ENCODE results near the gene MORC4. TPM values are rescaled to one million over a fixed set of nuclear protein-coding genes. Genes with fewer than 3 reads are reported as not detected.

Gene MORC4
- total RNA-seq, 1 experiment from 2014 or later: 14.4 TPM

DNA sequence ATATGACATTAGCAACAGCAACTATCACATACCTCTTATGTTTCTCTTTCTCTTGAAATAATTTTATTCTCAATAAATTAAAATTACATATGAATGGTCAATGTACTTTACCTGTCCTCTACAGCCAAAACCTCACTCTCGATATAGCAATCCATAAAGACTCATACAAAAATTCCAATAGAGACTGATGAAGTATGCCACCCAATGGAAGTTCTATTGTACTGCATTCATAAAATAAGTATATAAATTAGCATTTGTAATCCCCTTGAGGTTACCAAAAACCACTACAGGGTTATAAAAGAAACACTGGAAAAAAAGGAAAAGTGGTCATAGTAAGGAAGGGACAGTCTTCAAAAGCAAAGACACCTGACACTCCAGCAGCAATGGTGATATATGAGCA lies 47.0 kb downstream of the MORC4 start:
- DNase-seq (ENCODE audit: low read depth): peak; percentile 16

DNA sequence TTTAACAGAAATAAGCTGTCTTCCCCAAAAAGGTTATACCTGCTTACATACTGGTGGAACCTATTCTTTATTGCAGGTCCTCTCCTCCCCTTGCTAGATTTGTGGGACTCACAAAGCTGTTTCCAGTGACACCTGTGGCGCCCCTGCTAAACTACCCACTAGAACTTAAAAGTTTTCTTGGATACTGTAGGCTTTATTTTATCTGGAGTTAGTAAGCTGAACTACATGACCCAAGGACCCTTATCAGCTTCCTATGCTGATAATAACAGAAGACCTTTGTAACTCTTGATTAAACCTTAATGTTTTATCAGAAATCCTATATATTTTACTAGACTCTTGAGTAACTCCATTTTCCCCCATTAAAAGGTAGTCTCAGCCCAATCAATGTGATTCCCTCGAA lies 47.5 kb downstream of the MORC4 start:
- no peak for DNase-seq (ENCODE audit: low read depth)

DNA sequence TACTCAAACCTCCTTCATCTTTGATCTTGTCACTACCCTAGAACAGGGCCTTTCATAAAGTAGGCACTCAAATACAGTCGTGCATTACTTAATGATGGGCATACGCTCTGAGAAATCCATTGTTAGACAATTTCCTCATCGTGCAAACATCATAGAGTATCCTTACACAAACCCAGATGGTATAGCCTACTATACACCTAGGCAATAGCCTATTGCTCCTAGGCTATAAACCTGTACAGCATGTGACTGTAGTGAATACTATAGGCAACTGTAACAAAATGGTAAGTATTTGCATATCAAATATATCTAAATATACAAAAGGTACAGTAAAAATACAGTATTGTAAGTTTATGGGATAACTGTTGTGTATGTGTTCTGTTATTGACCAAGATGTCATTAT lies 47.9 kb downstream of the MORC4 start:
- DNase-seq (ENCODE audit: low read depth): no peak

GRCh38 chrX:106951230-106951629 lies 48.8 kb downstream of the MORC4 start:
- DNase-seq (ENCODE audit: low read depth): no peak

DNA sequence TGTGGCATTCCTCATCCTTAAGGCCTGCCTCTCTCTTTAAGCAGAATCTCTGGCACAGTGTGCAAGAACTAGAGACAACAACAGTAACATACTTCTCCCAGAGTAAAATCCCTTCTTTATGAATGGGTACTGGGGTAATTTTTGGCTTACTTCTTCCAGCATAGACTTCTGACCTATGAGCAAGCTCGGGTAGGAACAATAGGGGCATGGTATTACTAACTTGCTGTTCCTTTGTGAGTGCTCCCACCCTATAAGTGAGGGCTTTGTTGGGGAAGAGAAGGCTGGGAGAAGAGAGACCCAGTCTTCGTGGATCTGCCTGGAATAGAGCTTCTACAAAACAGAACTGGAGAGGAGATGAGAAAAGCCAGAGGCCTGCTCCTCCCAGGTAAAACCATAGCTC lies 49.6 kb downstream of the MORC4 start:
- no peak for DNase-seq (ENCODE audit: low read depth)

DNA sequence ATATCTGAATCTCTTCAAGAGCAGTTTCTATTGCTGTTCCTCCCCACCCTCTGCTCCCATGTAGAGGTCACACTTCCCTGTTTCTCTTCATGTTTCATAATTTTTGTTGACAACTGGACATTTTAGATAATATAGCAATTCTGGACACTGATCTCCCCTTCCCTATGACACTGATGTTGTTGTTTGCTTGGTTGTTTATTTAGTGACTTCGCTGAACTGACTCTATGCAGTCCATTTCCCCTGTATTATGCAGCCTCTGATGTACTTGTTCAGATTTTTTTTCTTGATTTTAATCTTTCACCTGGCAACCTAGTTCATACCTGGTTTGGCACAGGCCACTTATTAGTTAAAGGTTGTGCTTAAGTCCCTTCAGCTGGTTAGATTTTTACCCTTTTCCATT lies 50.6 kb downstream of the MORC4 start:
- no peak for DNase-seq (ENCODE audit: low read depth)

DNA sequence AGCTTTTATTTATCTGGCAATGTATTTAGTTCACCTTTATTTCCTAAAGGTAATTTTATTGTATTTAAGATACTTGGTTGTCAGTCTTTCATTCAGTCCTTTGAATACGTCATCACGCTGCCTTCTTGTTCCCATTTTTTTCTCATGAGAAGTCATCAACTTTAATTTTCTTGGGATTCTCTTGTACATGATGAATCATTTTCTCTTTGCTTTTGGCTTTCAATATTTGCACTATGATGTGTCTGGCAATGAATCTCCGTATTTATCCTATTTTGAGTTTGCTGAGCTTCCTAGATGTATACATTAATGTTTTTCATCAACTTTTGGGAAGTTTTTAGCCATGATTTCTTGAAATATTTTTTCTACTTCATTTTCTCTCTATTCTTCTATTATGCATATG lies 51.4 kb downstream of the MORC4 start:
- DNase-seq (ENCODE audit: low read depth): peak; percentile 16

DNA sequence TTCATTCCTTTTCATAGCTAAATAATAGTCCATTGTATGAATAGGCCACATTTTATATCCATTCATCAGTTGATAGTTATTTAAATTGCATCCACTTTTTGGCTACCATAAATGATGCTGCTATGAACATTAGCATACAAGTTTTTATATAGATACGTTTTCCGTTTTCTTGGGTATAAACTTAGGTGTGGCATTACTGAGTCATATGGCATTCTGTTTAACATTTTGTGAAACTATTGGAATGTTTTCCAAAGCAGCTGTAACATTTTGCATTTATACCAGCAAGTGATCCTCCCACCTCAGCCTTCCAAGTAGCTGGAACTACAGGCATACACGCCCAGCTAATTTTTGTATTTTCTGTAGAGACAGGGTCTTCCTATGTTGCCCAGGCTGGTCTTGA lies 53.5 kb downstream of the MORC4 start:
- no peak for DNase-seq (ENCODE audit: low read depth)

DNA sequence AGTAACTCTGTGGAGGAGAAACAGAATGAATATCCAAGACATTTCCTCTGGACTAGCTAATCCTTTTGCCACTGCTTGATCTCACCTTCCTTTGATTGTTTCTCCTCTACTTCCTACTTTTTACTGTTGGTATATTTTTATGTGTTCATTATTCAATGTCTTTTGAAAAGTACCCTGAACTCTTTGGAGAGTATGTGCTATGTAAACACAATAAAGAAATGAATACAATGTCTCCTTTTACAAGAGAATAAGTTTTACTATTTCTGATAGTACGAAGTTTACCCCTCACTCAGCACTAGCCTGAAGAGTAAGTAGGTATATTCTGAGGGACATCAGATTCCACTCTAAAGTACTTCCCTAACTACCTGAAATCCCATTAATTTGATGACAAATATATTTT lies 59.9 kb downstream of the MORC4 start:
- DNase-seq (ENCODE audit: low read depth): no peak

GRCh38 chrX:106939566-106939965 lies 60.4 kb downstream of the MORC4 start:
- DNase-seq (ENCODE audit: low read depth): no peak

GRCh38 chrX:106936246-106936645 lies 63.8 kb downstream of the MORC4 start:
- no peak for DNase-seq (ENCODE audit: low read depth)

DNA sequence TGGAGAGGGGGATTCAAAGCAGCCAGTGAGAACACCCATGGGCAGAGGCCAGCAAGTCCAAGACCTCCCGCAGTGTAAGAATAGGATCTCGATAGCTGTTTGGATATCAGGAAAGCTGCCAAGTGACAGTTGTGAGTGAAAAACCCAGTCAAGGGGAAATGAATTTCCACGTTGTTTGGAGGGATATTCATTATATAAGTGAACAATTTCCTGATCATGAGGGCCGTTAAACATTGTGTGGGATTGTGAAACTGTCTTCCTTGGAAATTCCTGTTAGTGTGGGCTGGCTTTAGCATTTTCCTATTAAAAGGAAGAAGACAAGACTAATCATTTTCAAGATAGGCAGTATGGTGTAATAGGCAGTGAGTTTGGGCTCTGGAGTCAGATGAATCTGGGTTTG lies 64.8 kb downstream of the MORC4 start:
- DNase-seq (ENCODE audit: low read depth): no peak

DNA sequence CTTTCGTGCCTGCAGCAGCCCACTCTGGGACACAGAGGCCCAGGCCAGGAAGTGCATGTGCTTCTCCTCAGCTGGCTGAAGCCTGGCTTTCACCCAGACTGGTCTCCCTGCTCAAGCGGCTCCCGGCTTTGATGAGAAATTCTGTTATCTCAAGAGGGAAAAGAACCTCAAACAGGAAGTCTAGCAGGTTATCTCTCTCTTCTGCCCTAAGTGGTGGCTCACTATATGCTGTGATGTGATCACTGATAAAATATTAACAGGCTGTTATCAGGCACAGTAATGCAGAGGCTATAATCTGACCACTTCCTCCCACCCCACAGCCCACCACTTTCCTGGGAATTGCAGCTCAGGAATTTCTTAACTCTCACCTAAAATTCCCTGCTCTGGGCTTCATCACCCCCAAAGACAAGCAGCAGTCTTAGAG lies 66.5 kb downstream of the MORC4 start:
- peak; percentile 18 for DNase-seq (ENCODE audit: low read depth)

DNA sequence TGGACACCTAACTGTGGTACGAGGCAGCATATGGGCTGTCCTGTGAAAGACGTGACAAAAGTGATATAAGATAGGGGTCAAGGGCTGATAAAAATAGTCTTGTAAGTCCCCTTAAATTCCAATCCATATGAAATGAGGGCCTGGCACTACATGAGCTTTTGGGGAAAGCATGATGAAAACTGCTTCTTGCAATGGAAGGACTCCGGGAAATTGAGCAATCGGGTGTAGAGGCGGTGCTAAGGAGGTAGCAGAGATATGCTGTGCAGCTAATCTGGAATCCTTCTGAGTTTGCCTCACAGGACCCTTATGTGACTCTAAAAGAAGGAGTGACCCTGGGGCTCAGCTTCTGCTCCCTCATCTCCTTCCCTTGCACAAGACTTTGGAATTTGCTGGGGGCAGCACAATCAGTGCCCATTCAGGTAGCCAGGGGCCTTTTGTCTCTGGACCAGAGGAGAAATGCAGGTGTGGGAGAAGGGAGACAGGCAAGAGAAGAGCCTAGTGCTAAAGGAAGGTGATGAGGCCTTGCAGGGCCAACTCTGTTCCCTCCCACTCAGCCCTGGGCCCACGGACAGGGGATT lies 67.0 kb downstream of the MORC4 start:
- no peak for DNase-seq (ENCODE audit: low read depth)

- DNase-seq (ENCODE audit: low read depth): peak; percentile 4
Observed at GRCh38 chrX:106932492-106932923, 67.5 kb downstream of the MORC4 start.

DNA sequence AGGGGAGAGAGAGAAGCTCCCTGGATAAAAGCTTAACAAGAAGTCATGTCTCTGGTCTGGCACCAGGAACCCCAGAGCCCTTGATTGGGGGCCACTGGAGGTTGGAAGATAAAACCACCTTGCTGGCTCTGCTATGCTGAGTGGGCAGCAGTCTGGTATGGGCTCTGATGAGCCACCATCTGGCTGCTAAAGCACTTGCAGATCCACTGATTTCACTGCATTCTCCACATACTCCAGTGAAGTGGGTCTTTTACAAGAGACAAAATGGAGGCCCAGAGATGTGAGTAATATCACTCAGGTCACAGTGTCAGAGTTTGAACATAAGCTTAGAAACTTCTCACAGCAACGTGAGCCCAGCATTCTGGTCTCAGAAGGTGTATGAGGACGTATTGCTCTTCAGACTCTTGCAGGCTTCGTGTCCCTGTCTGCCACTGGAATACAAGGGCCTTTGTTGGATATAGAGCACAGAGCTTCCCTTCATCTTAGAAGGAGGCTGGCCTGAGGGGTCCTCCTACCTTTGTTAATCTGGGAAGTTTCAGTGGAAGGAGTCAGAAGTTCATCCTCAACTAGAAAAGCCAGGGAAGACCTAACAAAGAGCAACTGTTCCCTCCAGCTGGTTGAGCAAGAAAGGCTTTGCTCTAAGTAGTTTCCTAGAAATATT lies 68.1 kb downstream of the MORC4 start:
- DNase-seq (ENCODE audit: low read depth): no peak

GRCh38 chrX:106928227-106928626 lies 71.8 kb downstream of the MORC4 start:
- DNase-seq (ENCODE audit: low read depth): no peak

DNA sequence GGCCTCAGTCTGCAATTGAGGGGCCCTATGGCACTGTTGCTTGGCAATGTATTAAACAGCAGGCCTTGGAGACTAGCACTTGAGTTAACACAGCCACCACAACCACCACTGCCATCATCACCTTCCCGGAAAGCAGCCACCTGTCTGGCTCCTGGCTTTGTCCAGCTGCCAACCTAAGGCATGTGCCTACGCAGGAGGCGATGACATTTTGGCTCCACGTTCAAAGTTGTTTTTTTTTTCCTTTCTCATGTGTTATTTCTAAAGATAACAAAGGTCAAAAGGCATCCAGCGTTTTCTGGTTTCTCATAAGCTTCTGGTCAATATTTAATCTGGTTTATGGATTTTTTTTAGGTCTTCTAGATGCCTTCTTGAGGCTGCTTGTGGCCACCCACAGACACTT lies 72.3 kb downstream of the MORC4 start:
- no peak for DNase-seq (ENCODE audit: low read depth)

DNA sequence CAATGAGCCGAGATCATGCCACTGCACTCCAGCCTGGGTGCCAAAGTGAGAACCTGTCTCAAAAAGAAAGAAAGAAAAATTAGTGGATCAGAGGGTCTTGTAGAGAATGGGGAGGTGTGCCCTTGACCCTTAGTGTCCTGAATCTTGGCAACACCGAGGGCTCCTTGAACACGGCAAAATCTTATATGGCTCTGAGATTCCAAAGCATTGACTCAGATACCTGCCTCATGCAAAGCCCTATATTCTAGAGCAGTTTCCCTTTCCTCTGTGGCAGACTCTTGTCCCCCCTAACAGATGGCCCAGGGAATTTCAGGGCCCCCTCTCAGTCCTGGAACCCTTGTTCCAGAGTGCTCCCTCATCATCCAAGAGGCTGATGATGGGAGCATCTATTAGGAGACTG lies 73.0 kb downstream of the MORC4 start:
- peak; percentile 7 for DNase-seq (ENCODE audit: low read depth)

DNA sequence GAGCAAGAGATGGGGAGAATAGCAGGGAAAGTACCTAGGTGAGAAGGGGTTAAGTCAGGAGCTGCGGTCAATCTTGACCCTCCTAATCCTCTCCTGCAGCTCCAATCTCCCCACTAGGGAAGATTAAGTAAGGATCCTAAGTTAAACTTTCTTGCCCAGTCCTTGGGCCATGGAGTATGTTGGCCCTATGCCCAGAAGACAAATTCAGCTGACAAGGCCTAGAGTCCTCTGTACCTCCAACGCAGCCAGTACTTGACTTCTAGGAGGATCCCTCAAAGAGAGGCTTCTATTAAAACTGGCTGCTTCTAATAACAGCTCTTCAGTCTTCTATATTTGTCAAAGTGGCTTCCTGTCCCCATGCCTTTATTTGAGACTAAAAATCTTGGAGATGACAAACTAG lies 78.4 kb downstream of the MORC4 start:
- no peak for DNase-seq (ENCODE audit: low read depth)

DNA sequence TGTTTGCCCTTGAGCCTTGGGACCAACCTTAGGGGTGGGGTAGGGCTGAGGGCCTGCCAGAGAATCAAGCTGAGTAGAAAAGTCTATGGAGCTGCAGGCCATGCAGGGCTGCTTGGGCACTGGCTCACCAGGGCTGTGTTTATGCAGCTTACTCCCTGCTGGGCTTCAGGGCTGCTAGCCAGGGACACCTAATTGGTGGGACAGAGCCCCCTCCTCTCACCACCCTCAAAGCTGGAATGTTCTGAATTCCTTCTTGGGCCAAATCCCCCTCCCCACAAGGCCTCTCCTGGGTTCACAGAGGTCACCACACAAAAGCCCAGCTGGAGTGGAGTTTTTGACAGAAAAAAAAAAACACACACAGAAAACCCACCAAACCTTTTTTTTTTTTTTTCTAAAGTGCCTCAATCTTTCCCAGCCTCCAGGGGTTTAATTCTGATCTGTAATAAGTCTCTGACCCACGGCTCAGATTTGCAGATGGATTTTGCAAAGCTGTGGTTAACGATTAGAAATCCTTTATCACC lies 80.0 kb downstream of the MORC4 start, which contains the start of gene CLDN2:
CLDN2 (plus strand) TSS at position 471 of the 521 bp plus-strand sequence. CDS start 7,827 bp downstream, outside the sequence.
- DNase-seq (ENCODE audit: low read depth): no peak

DNA sequence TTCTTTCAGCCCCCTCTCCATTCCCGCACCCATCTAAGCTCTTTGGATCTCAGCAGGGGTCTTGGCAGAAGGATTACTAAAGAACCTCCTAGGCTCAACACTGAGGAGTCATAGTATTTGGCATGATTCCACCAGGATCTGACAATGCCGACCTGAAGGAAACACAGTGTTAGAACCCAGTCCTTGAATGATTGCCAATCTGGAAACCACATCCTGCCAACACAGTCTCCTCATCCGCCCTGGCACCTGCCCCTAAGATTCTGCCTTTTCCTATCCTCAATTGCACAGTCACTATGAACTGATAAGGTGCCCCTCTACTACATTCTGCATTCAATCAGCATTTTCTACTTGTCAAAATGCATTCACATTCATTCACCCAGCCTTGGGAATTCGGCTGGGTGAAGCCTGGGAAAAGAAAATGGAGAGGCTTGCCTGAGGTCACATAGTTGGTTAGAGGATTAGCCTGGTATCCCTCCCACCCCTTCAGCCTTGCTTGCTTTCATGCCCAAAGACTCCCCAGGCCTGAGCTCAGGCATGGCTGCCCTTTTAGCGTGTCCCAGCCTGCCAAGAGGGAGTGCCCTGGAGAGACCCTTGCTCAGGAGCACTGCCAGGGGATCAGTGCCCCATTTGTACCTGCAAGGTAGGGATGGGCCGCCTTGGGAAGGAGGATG lies 82.0 kb downstream of the MORC4 start:
- peak; percentile 95 for DNase-seq (ENCODE audit: low read depth)

- DNase-seq (ENCODE audit: low read depth): no peak
Observed at GRCh38 chrX:106912864-106913263, 87.1 kb downstream of the MORC4 start.

Data from HT1080 (cell line).